Kidney (tissue), 14 donors: ENCODE measurements around the gene CDH8. TPM values are rescaled to one million over a fixed set of nuclear protein-coding genes. Genes with fewer than 3 reads are reported as not detected.

ENCODE experiments used
- DNase-seq, 5 donors: peaks; one replicate each; pipeline ENCODE4 v3.0.0-alpha.2; 2013 to 2020
- FAIRE-seq: peaks from 2 replicates; lab custom pipeline; 2012; peaks lifted over from hg19 to GRCh38; lab: Jason Lieb, UNC
- H3K27ac ChIP-seq, 2 donors: one replicate each; pipeline ENCODE4 v1.7.0; 2013; ENCODE audit warnings: low read depth in 2 of 2, low read length in 2 of 2, inconsistent platforms in 1 of 2
- H3K27me3 ChIP-seq: one replicate; pipeline ENCODE4 v1.7.1; 2013; ENCODE audit warnings: low read length, inconsistent platforms; ENCODE audit not compliant: control insufficient read depth, insufficient read depth
- H3K36me3 ChIP-seq, 3 donors: one replicate each; pipeline versions ENCODE4 v1.7.0 to v1.7.1; 2013; ENCODE audit warnings: low read length in 3 of 3, control low read depth in 1 of 3, inconsistent platforms in 1 of 3; ENCODE audit not compliant: insufficient read depth in 3 of 3, control insufficient read depth in 2 of 3
- H3K4me1 ChIP-seq, 3 donors: one replicate each; pipeline versions ENCODE4 v1.7.0 to v1.7.1; 2013; ENCODE audit warnings: low read length in 3 of 3, inconsistent platforms in 1 of 3, low read depth in 1 of 3; ENCODE audit not compliant: control insufficient read depth in 2 of 3, insufficient read depth in 2 of 3
- H3K4me3 ChIP-seq, 3 donors: one replicate each; pipeline versions ENCODE4 v1.7.0 to v1.8.1; 2013; ENCODE audit warnings: low read length in 3 of 3, control low read depth in 1 of 3, inconsistent platforms in 1 of 3
- H3K9ac ChIP-seq, 3 donors: one replicate each; pipeline versions ENCODE4 v1.7.0 to v1.7.1; 2013; ENCODE audit warnings: low read length in 3 of 3, control low read depth in 1 of 3, inconsistent platforms in 1 of 3
- H3K9me3 ChIP-seq, 3 donors: one replicate each; pipeline versions ENCODE4 v1.7.0 to v1.7.1; 2013; ENCODE audit warnings: low read length in 3 of 3, control low read depth in 1 of 3, inconsistent platforms in 1 of 3; ENCODE audit not compliant: control insufficient read depth in 2 of 3, insufficient read depth in 1 of 3
- CTCF ChIP-seq: IDR thresholded peaks from 3 replicates; pipeline ENCODE4 v1.5.1; 2012; ENCODE audit warnings: mild to moderate bottlenecking, moderate library complexity, borderline replicate concordance; ENCODE audit not compliant: insufficient read depth; ENCODE audit errors: extremely low read depth
- intact Hi-C: fragments of 100-400 bp; cut with DNase I; formaldehyde crosslinking; loops from one replicate; pipeline ENCODE4 v1.11.1; 2022
- polyA plus RNA-seq: library from polyadenylated mRNA; stranded (reverse); fragments of 350-450 nt; fragmentation: Illumina TruSeq; extraction: RNeasy Lipid Tissue Mini Kit (QIAGEN cat#74804); gene quantifications from one replicate; pipeline ENCODE4 v1.2.3, GENCODE V29; 2014; ENCODE audit warnings: low read depth, low replicate concordance; ENCODE audit not compliant: insufficient read depth
- total RNA-seq: library from RNA; stranded (reverse); fragmentation: NEBNext Ultra II Directional; extraction: Animal tissue kit (Norgen Biotek cat#: 25700); gene quantifications from one replicate; pipeline ENCODE4 v1.2.1, GENCODE V29; 2021
- donor health status: control.
- donor health status: control.
- donor health status: control.
- donor health status: control.
- donor health status: control.
- donor health status: DM: yes; HTN: yes; CAD: no.
- donor health status: Normal renal cell carcinoma (clear cell type).

The CDH8 gene
- total and polyA plus RNA-seq, 2 donors from 2014 or later, result 0.19 TPM; not detected in 1

- TF ChIP-seq CTCF, result no peak
- intact Hi-C loops, result no loop called here
- Histone ChIP-seq H3K27me3 (no peaks in the 10 kb centered on the region), H3K36me3 (no peaks in the 10 kb centered on the region), H3K4me1 (no peaks in the 10 kb centered on the region), H3K27ac (no peak overlapping the region), H3K4me3 (no peak overlapping the region), H3K9ac (no peak overlapping the region), H3K9me3 (no peaks in the 10 kb centered on the region)
- no peak for FAIRE-seq
- peak in 2 of 5 donors; percentile 21 to 50 for DNase-seq
Measured at GRCh38 chr16:61684541-61684940, 351.7 kb downstream of the CDH8 start.

DNA sequence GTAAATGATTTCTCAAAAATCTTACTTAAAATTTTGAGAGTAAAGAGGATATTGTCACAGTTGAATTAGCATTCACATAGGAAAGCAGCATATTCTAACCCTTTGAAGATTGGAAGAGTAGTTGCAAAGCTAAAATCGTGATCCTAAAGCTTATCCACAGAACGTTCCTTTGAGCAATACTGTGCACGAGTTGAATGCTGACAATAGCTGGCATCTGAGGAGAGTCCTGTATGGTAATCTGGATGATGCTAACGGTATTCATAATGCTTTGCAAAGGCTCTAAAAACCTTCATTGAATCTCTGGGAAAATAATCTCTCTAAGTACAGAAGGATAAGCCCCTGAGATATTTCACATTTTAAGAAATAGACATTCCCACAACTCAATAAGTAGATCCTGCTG, 354.6 kb downstream of the CDH8 start:
- H3K27me3 ChIP-seq, result no peaks in the 10 kb centered on the region
- no peak for TF ChIP-seq CTCF
- H3K27ac ChIP-seq, result no peak overlapping the region
- DNase-seq, result no peak
- intact Hi-C loops, result no loop called here
- H3K9ac ChIP-seq, result no peak overlapping the region
- H3K9me3 ChIP-seq, result no peaks in the 10 kb centered on the region
- no peak overlapping the region for H3K4me3 ChIP-seq
- no peaks in the 10 kb centered on the region for H3K36me3 ChIP-seq
- H3K4me1 ChIP-seq, result no peaks in the 10 kb centered on the region
- FAIRE-seq, result no peak

DNA sequence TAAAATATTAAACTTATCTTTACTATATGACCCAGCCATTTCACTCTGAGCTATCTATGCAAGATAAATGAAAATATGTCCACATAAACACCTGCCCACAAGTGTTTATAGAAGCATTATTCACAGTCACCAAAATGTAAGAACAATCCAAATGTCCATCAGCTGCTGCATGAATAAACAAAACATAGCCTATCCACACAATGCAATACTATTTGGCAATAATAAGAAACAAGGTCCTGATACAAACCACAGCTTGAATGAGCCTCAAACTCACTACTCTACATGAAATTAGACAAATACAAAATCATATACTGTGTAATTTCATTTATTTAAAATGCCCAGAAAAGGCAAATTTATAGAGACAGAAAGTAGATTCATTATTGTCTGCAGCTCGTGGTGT, 355.1 kb downstream of the CDH8 start:
- TF ChIP-seq CTCF, result no peak
- DNase-seq, result no peak

DNA sequence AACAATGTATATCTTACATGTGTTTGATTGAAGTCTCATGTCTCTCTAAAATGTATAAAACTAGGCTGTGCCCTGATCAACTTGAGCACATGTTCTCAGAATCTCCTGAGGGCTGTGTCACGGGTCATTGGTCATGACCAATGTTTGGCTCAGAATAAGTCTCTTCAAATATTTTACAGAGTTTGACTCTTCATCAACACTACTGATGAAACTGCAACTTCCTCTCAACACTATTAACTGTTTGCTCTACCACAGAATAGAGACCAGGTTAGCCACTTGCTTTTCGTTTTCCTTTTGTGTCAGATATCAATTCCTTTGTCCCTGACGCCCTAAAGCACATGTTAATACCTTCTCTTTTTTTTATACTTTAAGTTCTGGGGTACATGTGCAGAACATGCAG, 358.1 kb downstream of the CDH8 start:
- Histone ChIP-seq H3K4me3 (no peak overlapping the region), H3K36me3 (no peaks in the 10 kb centered on the region), H3K27me3 (no peaks in the 10 kb centered on the region), H3K27ac (no peak overlapping the region), H3K9me3 (no peaks in the 10 kb centered on the region), H3K4me1 (no peaks in the 10 kb centered on the region), H3K9ac (no peak overlapping the region)
- no peak for FAIRE-seq
- intact Hi-C loops, result no loop called here
- no peak for DNase-seq
- TF ChIP-seq CTCF, result no peak

More for the DNA sequence above, 355.1 kb downstream of the CDH8 start:
- FAIRE-seq, result no peak
- Histone ChIP-seq H3K9ac (no peak overlapping the region), H3K27me3 (no peaks in the 10 kb centered on the region), H3K36me3 (no peaks in the 10 kb centered on the region), H3K4me3 (no peak overlapping the region), H3K9me3 (no peaks in the 10 kb centered on the region), H3K4me1 (no peaks in the 10 kb centered on the region), H3K27ac (no peak overlapping the region)
- intact Hi-C loops, result no loop called here
